CD4-positive, alpha-beta T cell treated with Interleukin-12 subunit alpha and Interleukin-12 subunit beta, for 1 hour (primary cell): ENCODE results near the gene MFAP5.
"Not testable (repeated sequence)": the region's sequence is repeated elsewhere in the genome, so short reads cannot be mapped to it uniquely, and the experiment has no call there.

Experiments used
- DNase-seq: peaks from one replicate; pipeline ENCODE4 v3.0.0-alpha.2; 2020

Gene MFAP5

DNA sequence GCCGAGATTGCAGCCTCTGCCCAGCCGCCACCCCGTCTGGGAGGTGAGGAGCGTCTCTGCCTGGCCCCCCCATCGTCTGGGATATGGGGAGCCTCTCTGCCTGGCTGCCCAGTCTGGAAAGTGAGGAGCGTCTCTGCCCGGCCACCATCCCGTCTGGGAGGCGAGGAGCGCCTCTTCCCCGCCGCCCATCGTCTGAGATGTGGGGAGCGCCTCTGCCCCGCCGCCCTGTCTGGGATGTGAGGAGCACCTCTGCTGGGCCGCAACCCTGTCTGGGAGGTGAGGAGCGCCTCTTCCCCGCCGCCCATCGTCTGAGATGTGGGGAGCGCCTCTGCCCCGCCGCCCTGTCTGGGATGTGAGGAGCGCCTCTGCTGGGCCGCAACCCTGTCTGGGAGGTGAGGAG lies 37.9 kb downstream of the MFAP5 start:
- DNase-seq: not testable (repeated sequence)

DNA sequence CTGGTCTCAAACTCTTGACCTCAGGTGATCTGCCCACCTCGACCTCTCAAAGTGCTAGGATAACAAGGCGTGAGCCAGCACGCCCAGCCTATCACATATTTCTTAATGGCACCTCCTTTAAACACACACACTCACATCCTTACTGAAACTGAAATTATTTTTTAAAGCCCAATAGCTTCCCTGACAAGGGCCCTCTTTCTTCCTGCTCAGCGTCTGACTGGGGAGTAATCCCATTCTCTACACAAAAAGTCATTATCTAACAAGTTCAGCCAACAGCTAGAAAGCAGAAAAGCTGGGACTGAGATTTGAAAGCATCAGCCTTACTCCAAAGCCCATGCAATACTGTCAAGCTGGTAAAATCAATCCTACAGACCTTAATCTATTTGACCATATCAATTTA lies 40.0 kb downstream of the MFAP5 start:
- no peak for DNase-seq

DNA sequence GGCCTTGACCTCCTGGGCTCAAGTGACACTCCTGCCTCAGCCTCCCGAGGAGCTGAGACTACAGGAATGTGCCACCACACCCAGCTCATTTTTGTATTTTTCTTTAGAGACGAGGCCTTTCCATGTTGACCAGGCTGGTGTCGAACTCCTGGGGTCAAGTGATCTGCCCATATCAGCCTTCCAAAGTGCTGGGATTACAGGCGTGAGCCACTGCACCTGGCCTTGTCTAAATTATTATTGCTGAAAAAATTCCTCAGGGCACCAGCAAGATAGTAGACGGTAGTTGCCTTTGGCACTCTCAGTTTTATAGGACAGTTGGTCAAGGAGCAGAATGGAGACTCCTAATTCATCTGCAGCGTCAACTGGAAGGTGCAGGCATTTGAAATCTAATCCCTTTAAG lies 47.4 kb downstream of the MFAP5 start:
- no peak for DNase-seq

DNA sequence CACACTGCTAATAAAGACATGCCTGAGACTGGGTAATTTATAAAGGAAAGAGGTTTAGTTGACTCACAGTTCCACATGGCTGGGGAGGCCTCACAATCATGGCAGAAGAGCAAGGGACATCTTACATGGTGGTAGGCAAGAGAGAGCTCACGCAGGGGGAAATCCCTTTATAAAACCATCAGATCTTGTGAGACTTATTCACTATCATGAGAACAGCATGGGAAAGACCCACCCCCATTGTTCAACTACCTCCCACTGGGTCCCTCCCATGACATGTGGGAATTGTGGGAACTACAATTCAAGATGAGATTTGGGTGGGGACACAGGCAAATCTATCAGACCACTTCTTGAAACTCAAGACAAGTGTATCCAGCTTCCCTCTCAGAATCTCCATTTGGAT lies 48.7 kb downstream of the MFAP5 start:
- DNase-seq: not testable (repeated sequence)

DNA sequence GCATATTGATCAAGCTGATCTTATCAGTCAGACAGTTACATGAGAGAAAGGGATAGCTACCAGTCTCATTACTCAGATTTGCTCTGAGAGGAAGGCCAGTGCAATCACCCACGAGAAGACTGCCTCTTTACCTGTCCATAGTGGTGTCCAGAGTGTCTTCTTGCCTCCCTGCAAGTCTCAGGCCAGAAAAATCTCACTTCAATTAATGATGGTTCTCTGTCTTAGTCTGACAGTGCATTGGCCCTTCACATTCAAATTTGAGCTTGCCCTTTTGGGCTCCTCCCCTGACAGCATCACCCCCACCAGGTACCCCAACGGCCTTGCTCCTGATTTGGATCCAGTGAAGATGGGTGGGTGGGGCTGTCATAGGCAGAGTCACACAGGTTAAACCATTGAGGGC lies 50.0 kb downstream of the MFAP5 start, which contains the start of gene AICDA:
TSS of gene AICDA (minus strand) at position 231 of the 400 bp plus-strand sequence. CDS start at position 139, 92 bp downstream.
- no peak for DNase-seq

DNA sequence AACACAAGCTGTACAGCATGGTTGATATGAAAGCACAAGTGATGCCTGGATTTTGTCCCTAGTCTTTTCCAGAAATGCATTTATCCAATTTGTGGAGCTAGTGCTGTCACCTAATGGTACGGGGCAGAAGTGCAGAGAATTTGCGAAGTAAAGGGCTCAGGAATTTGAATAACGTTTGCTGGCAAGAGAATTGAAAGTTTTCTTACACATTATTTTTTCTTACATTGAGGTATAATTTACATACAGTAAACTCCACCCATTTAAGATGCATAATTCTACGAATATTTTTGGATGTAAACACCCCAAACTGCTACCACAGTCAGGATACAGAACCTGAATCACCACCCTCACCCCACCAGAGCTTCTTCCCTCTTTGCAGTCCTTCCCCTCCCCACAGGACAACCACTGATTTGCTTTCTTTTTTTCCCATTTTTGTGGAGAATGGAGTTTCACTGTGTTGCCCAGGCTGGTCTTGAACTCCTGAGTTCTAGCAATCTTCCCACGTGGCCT lies 53.5 kb downstream of the MFAP5 start:
- DNase-seq: peak; percentile 19

DNA sequence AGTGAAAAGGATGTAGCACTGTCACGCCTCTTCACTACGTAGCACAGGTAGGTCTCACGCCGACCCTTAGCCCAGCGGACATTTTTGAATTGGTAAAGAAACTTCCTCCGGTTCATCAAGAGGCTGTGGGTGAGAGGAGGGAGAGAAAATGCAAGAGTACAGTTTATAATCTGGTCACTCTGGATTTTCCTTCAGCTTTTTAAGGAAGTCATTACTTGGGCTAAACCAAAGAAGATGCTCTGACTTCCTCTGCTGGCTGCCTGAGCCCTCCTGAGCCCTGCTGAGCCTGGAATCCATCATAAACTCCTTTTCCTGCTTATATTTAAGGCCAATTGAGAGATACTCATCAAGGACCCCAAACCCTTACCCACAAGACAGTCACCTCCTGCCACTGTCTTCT lies 55.7 kb downstream of the MFAP5 start:
- DNase-seq: no peak

DNA sequence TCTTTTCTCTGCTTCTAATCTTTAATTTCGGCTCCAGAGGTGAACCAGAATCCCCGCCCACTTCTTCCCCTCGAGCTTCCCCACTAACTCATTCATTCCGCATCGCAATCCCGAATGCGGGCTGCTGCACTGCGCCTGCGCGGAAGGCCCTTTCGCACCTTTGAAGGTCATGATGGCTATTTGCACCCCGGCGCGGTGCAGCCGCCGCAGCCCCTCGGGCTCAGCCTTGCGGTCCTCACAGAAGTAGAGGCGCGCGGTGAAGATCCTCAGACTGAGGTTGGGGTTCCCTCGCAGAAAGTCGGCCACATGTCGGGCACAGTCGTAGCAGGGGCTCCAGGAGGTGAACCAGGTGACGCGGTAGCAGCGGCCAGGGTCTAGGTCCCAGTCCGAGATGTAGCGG lies 57.6 kb downstream of the MFAP5 start:
- no peak for DNase-seq

DNA sequence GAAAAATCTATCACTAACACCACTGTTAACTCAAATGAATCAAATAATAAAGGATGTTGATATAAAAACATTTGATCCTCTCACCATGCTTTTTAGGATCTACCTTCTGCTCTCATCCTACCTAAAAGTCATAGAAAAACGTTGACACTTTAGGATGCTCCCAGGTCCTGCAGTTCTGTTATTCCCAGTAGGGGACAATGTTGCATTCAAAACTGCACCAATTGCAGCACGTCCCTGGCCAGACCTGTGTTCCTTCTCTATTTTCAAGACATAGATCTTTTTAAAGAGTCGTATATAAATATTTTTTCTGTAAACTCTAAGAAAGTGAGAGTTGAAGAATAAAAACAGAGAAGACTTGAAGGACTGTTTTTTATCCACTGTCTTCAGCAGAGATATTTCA lies 58.8 kb downstream of the MFAP5 start:
- DNase-seq: no peak

DNA sequence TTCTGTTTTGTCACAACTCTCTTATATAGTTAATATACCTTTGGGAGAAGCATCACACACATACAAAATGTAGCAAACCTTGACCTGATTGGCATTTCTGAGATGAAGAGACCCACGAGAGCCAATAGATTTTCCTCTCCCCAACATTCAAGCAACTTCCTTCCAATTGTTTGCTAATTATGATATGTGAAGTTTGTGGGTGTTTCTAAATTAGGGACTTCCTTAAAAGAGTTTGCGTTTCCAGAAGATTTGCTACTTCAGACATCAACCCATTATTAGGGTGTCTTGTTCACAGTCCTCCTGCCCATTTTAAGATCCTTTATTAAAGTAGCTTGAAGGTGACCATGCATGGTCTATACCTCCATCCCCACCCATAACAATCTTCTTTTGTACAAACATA lies 59.3 kb downstream of the MFAP5 start:
- DNase-seq: no peak

DNA sequence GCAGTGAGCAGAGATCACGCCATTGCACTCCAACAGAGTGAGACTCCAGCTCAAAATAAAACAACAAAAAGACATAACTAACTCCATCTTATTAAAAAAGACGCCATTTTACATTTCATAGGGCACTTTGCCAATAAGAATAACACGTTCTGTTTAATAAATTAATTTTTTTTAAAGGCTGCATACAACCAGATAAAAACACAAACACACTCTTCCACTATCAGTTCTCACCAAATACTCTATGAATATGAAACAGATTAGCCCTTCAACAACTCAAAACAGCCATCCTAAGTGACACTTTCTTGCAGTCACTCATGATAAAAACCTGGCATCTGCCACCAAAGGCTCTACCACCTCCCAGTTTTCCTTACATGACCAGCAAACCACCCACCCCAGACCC lies 66.1 kb downstream of the MFAP5 start:
- DNase-seq: no peak
